ENCODE measurements around the gene CLASP1.

DNA sequence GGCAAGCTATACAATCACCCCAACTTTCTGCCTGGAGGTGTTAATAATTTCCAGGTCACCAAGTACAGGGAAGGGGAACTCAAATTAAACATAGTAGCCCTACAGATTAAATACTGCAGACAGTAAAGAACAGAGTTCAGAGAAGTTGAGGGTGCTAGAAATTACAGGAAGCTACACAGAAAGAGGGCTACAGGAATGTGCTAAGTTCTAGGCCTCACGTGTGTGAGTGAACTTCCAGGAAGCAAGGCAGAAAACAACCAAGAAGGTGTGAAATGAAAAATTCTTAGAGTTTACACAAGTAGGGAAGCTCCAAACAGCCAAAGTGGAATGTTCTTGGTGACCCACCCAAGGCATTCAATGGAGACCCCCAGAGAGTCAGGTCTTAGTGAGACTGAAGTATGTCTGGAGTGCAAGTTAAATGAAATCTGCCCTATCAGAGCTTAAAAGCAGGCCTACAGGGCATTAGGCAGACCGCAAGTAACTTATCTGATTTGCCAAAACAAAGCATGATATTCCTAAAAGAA lies 176.7 kb downstream of the CLASP1 start:
- TF ChIP-seq, protein P1, sequence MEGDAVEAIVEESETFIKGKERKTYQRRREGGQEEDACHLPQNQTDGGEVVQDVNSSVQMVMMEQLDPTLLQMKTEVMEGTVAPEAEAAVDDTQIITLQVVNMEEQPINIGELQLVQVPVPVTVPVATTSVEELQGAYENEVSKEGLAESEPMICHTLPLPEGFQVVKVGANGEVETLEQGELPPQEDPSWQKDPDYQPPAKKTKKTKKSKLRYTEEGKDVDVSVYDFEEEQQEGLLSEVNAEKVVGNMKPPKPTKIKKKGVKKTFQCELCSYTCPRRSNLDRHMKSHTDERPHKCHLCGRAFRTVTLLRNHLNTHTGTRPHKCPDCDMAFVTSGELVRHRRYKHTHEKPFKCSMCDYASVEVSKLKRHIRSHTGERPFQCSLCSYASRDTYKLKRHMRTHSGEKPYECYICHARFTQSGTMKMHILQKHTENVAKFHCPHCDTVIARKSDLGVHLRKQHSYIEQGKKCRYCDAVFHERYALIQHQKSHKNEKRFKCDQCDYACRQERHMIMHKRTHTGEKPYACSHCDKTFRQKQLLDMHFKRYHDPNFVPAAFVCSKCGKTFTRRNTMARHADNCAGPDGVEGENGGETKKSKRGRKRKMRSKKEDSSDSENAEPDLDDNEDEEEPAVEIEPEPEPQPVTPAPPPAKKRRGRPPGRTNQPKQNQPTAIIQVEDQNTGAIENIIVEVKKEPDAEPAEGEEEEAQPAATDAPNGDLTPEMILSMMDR (optimal IDR thresholded peaks at IDR 0.05 in 1 of 3, IDR thresholded peaks at IDR 0.05 in 1 of 3, conservative IDR thresholded peaks at IDR 0.05 in 1 of 3; ENCODE audit: extremely low read depth in 1 of 3, insufficient read depth in 2 of 3, low read length in 3 of 3), result no peak
- no peak for TF ChIP-seq EZH2 (IDR thresholded peaks at IDR 0.05; ENCODE audit: low read length)

Data from keratinocyte (primary cell).